ENCODE measurements around the gene RPUSD3.
"Not testable (repeated sequence)": the region's sequence is repeated elsewhere in the genome, so short reads cannot be mapped to it uniquely, and the experiment has no call there.

Gene RPUSD3

GRCh38 chr3:9843715-9844438 is at the start of gene RPUSD3:
TSS of gene RPUSD3 (minus strand) at chr3:9844008. CDS start at chr3:9843990, 18 bp downstream.
- DNase-seq = peak; percentile 85

DNA sequence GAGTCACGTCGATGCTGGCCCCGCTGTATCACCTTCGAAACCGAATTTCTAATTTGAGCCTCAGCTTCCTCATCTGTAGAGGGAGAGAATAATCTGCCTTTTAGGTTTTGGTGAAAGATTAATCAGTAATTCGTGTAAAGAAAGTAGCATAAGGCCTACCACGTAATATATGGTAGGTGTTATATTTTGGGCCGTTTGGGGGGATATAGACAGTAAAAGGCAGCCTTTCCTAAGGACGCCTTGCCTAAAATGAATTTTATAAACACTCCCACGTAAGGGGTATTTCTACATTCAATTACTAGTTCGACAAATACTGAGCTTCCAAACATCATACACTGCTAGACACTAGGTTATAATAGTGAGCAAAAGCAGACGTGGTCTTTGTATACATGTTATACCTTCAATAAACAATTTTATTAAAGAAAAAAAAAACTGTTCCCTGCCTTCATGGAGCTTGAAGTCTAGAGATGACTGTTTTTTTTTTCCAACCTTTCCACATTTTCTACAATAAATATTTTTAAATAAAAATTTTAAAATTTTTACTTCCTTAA is 47.3 kb upstream of the RPUSD3 start:
- no peak for DNase-seq

GRCh38 chr3:9890249-9891071 is 46.7 kb upstream of the RPUSD3 start, which contains the start of gene JAGN1:
TSS of gene JAGN1 (plus strand) at chr3:9890610. CDS start at chr3:9890723, 113 bp downstream.
- peak; percentile 69 for DNase-seq

GRCh38 chr3:9889405-9889804 is 45.6 kb upstream of the RPUSD3 start:
- no peak for DNase-seq

DNA sequence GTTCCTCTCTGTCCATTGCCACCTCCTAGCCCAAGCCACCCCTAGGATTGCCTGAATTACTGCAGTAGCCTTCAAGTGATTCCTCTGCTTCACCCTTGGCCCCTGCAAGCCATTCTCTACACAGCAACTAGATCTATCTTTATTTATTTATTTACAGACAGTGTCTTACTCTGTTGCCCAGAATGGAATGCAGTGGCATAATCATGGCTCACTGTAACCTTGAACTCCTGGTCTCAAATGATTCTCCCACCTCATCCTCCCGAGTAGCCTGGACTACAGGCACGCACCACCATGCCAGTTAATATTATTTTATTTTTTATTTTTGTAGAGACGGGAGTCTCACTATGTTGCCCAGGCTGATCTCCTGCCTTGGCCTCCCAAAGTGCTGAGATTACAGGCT is 44.7 kb upstream of the RPUSD3 start:
- DNase-seq = no peak

GRCh38 chr3:9887480-9887879 is 43.7 kb upstream of the RPUSD3 start:
- no peak for DNase-seq

DNA sequence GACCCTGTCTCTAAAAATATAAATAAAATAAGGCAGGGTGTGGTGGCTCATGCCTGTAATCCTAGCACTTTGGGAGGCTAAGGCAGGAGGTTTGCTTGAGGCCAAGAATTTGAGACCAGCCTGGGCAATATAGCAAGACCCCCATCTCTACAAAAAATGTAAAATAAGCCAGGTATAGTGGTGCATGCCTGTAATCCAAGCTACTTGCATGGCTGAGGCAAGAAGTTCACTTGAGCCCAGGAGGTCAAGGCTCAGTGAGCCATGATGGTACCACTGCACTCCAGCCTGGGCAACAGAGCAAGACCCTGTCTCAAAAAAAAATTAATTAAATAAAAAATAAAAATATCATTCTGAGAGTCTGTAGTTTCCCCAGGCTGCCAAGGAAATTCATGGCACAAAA is 42.5 kb upstream of the RPUSD3 start:
- no peak for DNase-seq

DNA sequence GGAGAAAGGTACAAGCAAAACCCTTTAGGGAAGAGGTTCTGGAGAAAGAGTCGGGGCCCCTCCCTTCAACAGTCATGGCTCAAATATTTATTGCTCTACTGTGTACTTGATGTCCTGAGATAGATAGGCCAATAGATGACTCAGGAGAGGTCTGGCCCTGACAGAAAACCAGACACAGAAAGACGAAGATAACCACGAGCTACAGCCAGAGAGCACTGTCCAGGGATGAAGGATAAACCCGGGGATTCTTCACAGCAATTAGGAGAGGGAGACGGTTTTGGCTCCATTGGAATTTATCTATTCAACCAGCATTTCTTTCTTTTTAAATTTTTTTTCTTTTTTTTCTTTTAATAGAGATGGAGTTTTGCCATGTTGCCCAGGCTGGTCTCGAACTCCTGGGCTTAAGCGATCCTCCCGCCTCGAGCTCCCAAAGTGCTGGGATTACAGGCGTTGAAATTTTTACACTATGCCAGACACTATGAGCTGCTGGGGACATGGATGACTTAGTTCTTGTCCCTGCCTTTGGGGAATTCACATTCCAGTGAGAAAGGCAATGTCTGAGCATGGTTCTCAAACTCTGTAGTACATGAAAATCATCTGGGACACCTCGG is 40.9 kb upstream of the RPUSD3 start:
- no peak for DNase-seq

- no peak for DNase-seq
These were observed 40.1 kb upstream of the RPUSD3 start for GRCh38 chr3:9883706-9884554.

DNA sequence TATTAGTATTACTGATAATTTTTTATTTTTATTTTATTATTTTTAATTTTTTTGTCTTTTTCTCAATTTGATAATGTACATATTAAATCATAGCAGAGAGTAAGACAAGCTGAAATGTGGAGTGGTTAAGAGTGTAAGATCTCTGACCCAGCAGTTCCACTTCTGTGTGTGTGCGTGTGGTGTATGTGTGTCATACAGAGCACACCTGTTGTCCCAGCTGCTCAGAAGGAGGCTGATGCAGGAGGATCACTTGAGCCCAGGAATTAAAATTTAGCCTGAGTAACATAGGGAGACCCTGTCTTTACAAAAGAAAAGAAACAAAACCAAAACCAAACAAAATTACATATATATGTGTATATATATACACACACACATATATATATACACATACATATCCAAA is 37.6 kb upstream of the RPUSD3 start:
- DNase-seq = no peak

GRCh38 chr3:9879830-9880549 is 36.2 kb upstream of the RPUSD3 start, which contains the start of gene CIDEC:
TSS of gene CIDEC (minus strand) at chr3:9880253. CDS start at chr3:9878486, 1,767 bp downstream.
- DNase-seq = no peak

GRCh38 chr3:9878700-9879099 is 34.9 kb upstream of the RPUSD3 start:
- DNase-seq = no peak

GRCh38 chr3:9876991-9877390 is 33.2 kb upstream of the RPUSD3 start:
- DNase-seq = no peak

GRCh38 chr3:9876255-9876654 is 32.4 kb upstream of the RPUSD3 start:
- not testable (repeated sequence) for DNase-seq

DNA sequence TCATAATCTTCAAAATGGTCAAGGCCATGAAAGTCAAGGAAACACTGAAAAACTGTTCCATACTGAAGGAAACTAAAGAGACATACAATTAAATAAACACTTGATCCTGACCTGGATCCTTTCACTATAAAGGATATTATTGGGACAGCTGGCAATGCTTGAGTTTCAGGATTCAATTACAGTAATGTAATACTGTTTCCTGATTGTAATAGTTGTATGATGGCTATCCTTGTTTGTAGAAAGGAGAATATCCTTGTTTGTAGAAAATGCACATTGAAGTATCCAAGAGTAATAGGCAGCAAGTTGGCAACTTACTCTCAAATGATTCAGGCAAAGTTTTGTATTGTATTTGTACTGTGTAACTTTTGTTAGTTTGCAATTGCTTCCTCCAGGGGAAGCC is 31.6 kb upstream of the RPUSD3 start:
- DNase-seq = peak; percentile 40

DNA sequence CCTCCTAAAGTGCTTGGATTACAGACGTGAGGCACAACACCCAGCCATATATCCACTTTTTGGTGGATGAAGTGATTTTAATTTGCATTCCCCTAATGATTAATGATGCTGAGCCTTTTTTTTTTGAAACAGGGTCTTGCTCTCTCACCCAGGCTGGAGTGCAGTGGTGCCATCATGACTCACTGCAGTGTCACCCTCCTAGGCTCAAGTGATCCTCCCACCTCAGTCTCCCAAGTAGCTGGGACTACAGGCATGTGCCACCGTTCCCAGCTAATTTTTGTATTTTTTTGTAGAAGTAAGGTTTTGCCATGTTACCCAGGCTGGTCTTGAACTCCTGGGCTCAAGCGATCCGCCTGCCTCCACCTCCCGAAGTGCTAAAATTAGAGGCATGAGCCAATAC is 28.3 kb upstream of the RPUSD3 start:
- DNase-seq = not testable (repeated sequence)

DNA sequence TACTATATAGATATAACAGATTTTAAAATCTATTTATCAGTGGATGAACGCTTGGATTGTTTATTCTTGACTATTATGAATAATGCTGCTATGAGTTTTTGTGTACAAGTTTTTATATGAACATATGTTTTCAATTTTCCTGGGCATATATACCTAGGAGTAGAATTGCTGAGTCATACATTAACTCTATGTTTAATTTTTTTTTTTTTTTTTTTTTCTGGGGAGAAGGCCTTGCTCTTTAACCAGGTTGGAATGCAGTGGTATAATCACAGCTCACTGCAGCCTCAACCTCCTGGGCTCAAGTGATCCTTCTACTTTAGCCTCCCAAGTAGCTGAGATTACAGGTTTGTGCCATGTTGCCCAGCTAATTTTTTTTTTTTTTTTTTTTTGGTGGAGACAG is 27.2 kb upstream of the RPUSD3 start:
- DNase-seq = no peak

DNA sequence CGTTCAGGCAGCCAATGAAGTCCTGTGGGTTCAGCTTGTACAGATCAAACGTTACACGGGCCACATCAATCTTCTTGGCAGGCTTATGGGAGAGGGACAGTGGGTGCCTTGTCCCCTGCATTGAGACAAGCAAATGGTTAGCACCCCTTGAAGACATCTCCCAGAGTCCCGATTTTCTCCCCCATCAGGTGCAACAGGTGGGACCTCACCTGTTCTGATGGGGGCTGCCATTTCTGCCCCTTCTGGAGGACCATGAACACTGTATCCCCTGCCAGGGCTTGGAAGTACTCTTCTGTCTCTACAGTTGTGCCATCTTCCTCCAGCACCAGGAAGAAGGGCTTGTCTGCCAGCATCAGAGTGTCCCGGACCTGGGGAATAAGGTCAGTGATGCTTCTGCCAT is 26.1 kb upstream of the RPUSD3 start:
- no peak for DNase-seq

GRCh38 chr3:9867106-9867505 is 23.3 kb upstream of the RPUSD3 start:
- DNase-seq = no peak

DNA sequence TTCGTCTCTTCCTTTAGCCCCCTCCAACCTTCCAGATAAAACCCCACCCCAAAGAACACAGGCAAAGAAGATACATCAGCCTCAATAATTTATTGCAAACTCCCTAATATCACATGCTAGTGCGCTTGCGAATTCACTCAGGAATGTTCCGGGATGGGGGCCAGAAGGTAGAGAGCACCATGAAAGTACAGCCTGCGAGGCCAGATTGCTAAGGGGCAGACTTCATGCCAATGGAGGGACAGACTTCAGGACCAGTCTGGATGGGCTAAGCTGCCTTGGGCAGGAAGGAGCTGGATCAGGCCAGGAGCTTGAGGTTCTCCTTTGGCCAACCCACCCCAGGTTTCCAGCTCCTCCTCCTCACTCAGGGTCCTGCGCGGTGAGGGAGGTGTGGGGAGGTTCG is 22.8 kb upstream of the RPUSD3 start:
- DNase-seq = no peak

DNA sequence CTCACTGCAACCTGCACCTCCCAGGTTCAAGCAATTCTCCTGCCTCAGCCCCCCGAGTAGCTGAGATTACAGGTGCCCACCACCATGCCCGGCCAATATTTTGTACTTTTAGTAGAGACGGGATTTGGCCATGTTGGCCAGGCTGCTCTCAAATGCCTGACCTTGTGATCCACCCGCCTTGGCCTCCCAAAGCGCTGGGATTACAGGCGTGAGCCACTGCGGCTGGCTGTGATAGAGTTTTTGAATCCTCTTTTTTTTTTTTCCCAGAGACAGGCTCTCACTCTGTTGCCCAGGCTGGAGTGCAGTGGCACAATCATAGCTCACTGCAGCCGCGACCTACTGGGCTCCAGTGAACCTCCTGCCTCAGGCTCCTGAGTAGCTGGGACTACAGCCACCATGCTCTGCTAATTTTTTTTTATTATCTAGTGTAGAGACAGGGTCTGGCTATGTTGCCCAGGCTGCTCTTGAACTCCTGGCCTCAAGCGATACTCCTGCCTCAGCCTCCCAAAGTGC is 21.4 kb upstream of the RPUSD3 start:
- not testable (repeated sequence) for DNase-seq

Measured in NCI-H1092 (cell line).